K562 (cell line): ENCODE results near the gene DGKA. TPM values are rescaled to one million over a fixed set of nuclear protein-coding genes. Genes with fewer than 3 reads are reported as not detected.
"Not testable (repeated sequence)": the region's sequence is repeated elsewhere in the genome, so short reads cannot be mapped to it uniquely, and the experiment has no call there.

Experiments
- ATAC-seq: fragments of 200-7000 bp; cut with Tn5 transposase; 3 replicates; pipeline ENCODE4 v1.9.1; 2020; ENCODE audit warnings: moderate library complexity
- BruUV-seq: library from RNA; stranded (reverse); fragments of 400-500 nt; replicated peaks from 2 replicates; lab custom pipeline; 2021; lab: Mats Ljungman, UMichigan
- CTCF ChIA-PET: fragments of 300-600 bp; formaldehyde crosslinking; extraction: SDS; loops from one replicate; lab custom pipeline; 2021; ENCODE audit warnings: low intra/inter-chr PET ratio; lab: Yijun Ruan, JAX
- POLR2A ChIA-PET: fragments of 300-600, 350-650 bp; sonication (Branson Sonifier 250); formaldehyde crosslinking; extraction: SDS; loops from one replicate; lab custom pipeline; 2021; ENCODE audit warnings: antibody characterized with exemption, inconsistent platforms; lab: Yijun Ruan, JAX
- DNase-seq, 4 experiments: peaks; one replicate each; pipeline versions ENCODE4 v3.0.0 to v3.0.0-alpha.2; 2011 to 2018; ENCODE audit warnings: low spot score in 3 of 4, mixed read lengths in 3 of 4; ENCODE audit errors: extremely low read depth in 1 of 4
- FAIRE-seq: peaks from 2 replicates; lab custom pipeline; 2011; peaks lifted over from hg19 to GRCh38; lab: Jason Lieb, UNC
- H2AFZ ChIP-seq: 2 replicates; pipeline ENCODE4 v1.6.0; 2011; ENCODE audit warnings: low read depth, low read length, control low read depth, inconsistent platforms
- H3K27ac ChIP-seq: fragments of 200-600 bp; 3 replicates; pipeline ENCODE4 v1.8.0; 2011; ENCODE audit warnings: low read depth, mild to moderate bottlenecking, control low read depth, inconsistent platforms, low read length, moderate library complexity, mixed read lengths; ENCODE audit errors: extremely low read depth
- H3K27me3 ChIP-seq, 2 experiments: fragments of 300-600 bp in 1 of 2; 2 replicates in 1 of 2; 3 replicates in 1 of 2; pipeline versions ENCODE4 v1.6.0 to v1.8.0; 2011; ENCODE audit warnings: inconsistent platforms in 2 of 2, low read length in 2 of 2, mild to moderate bottlenecking in 1 of 2, mixed read lengths in 1 of 2, moderate library complexity in 1 of 2; ENCODE audit not compliant: control insufficient read depth in 2 of 2, insufficient read depth in 2 of 2
- H3K36me3 ChIP-seq: fragments of 300-600 bp; 3 replicates; pipeline ENCODE4 v1.8.0; 2011; ENCODE audit warnings: mild to moderate bottlenecking, low read length, inconsistent platforms; ENCODE audit not compliant: control insufficient read depth, insufficient read depth
- H3K4me1 ChIP-seq, 2 experiments: fragments of 200-600 bp in 1 of 2; replicated peaks in 1 of 2; 2 replicates in 1 of 2; 3 replicates in 1 of 2; pipeline versions ENCODE4 v1.5.1 to v1.8.0; 2011; ENCODE audit warnings: inconsistent platforms in 2 of 2, low read length in 2 of 2, mild to moderate bottlenecking in 1 of 2, mixed read lengths in 1 of 2, moderate library complexity in 1 of 2; ENCODE audit not compliant: control insufficient read depth in 2 of 2, insufficient read depth in 2 of 2
- H3K4me2 ChIP-seq: 2 replicates; pipeline ENCODE4 v1.6.1; 2011; ENCODE audit warnings: low read length, control low read depth, inconsistent platforms, mixed read lengths; ENCODE audit not compliant: insufficient read depth
- H3K4me3 ChIP-seq: fragments of 200-600 bp; sonication (generic), shearing (Covaris generic); 2 replicates; pipeline ENCODE4 v1.5.1; 2016; ENCODE audit warnings: control low read depth, inconsistent platforms
- H3K79me2 ChIP-seq: fragments of 200-600 bp; 3 replicates; pipeline ENCODE4 v1.8.0; 2011; ENCODE audit warnings: low read length, inconsistent platforms; ENCODE audit not compliant: control insufficient read depth, insufficient read depth
- H3K9ac ChIP-seq, 2 experiments: 2 replicates each; pipeline versions ENCODE4 v1.6.0 to v1.6.1; 2011; ENCODE audit warnings: low read depth in 2 of 2, low read length in 2 of 2, control low read depth in 1 of 2, inconsistent platforms in 1 of 2, mild to moderate bottlenecking in 1 of 2, mixed read lengths in 1 of 2; ENCODE audit not compliant: insufficient read depth in 1 of 2
- H3K9me1 ChIP-seq: one replicate; pipeline ENCODE4 v1.6.0; 2011; ENCODE audit warnings: inconsistent platforms, mild to moderate bottlenecking, low read length, moderate library complexity; ENCODE audit not compliant: control insufficient read depth, insufficient read depth
- H3K9me3 ChIP-seq: replicated peaks from 2 replicates; pipeline ENCODE4 v1.5.1; 2011; ENCODE audit warnings: low read depth, low read length, inconsistent platforms; ENCODE audit not compliant: control insufficient read depth, insufficient read depth
- H4K20me1 ChIP-seq: replicated peaks from 2 replicates; pipeline ENCODE4 v1.6.1; 2011; ENCODE audit warnings: low read length, inconsistent platforms, mixed read lengths; ENCODE audit not compliant: control insufficient read depth, insufficient read depth
- CEBPG ChIP-seq, 3 experiments: fragments of 200-800 bp in 1 of 3; sonication (Bioruptor generic) in 1 of 3; sonication (generic) in 1 of 3; formaldehyde crosslinking in 1 of 3; IDR thresholded peaks in 2 of 3; conservative IDR thresholded peaks in 1 of 3; 2 replicates each; pipeline versions ENCODE4 v1.6.1 to v1.8.0; 2016 to 2022; ENCODE audit warnings: missing compliant biosample characterization in 2 of 3, missing genetic modification characterization in 2 of 3, mild to moderate bottlenecking in 1 of 3, missing genetic modification reagents in 1 of 3
- LCOR ChIP-seq: sonication (generic); formaldehyde crosslinking; IDR thresholded peaks from 2 replicates; pipeline ENCODE4 v1.8.0; 2022; ENCODE audit warnings: mild to moderate bottlenecking, missing genetic modification reagents
- WGBS: fragments of 100-300 bp; shearing (Covaris generic); methylation state at CpG from one replicate; pipeline ENCODE4 v1.1.6; 2016; ENCODE audit warnings: low coverage, mixed read lengths; ENCODE audit not compliant: insufficient coverage; ENCODE audit errors: missing lambda C conversion rate; 5-methylcytosine and 5-hydroxymethylcytosine counted together
- in situ Hi-C: fragments of 300-500 bp; cut with MboI; formaldehyde crosslinking; loops from 4 replicates; pipeline ENCODE4 v1.15.0; 2018; ENCODE audit warnings: inconsistent platforms, mixed read lengths
- intact Hi-C: fragments of 100-400 bp; cut with micrococcal nuclease; formaldehyde crosslinking; loops from 2 replicates; pipeline ENCODE4 v1.14.2; 2022
- polyA plus RNA-seq, 8 experiments: library from polyadenylated mRNA; depleted of rRNA in 4 of 8; stranded (reverse) in 5 of 8; unstranded in 3 of 8; fragments of >200 nt; fragmentation: Nextera tagmentation in 2 of 8; fragmentation: Illumina TruSeq in 1 of 8; extraction: Ambion mirVana in 2 of 8; extraction: Trizol in 1 of 8; gene quantifications; 2 replicates each; pipeline versions ENCODE4 v1.2.1 to v1.2.3, GENCODE V29; 2011 to 2014; ENCODE audit warnings: inconsistent platforms in 1 of 8, missing spikeins in 1 of 8
- total RNA-seq, 7 experiments: library from RNA; depleted of rRNA in 6 of 7; stranded (reverse); fragments of >200 nt in 6 of 7; fragmentation: Illumina TruSeq in 2 of 7; extraction: Trizol in 2 of 7; gene quantifications; 2 replicates each; pipeline versions ENCODE4 v1.2.1 to v1.2.3, GENCODE V29; 2011 to 2021; ENCODE audit warnings: low replicate concordance in 1 of 7
- TF ChIP-seq, protein P1 (sequence below), 2 experiments: fragments of 450-650 bp in 1 of 2; sonication (generic) in 1 of 2; formaldehyde crosslinking in 1 of 2; IDR thresholded peaks in 1 of 2; conservative IDR thresholded peaks in 1 of 2; 2 replicates each; pipeline versions ENCODE4 v1.6.1 to v1.8.1; 2016 to 2023; ENCODE audit warnings: mild to moderate bottlenecking in 2 of 2, moderate library complexity in 2 of 2, inconsistent platforms in 1 of 2, missing genetic modification reagents in 1 of 2
- TF ChIP-seq, protein P2 (sequence below): sonication (generic); formaldehyde crosslinking; IDR thresholded peaks from 2 replicates; pipeline ENCODE4 v1.8.1; 2023; ENCODE audit warnings: mild to moderate bottlenecking, missing genetic modification reagents

Gene DGKA
- total and polyA plus RNA-seq, 9 of the 15 experiments (the other 6 are each of a cell fraction or from before 2014, with no cell fraction given): 3.4 to 12.4 (median 6.2) TPM

DNA sequence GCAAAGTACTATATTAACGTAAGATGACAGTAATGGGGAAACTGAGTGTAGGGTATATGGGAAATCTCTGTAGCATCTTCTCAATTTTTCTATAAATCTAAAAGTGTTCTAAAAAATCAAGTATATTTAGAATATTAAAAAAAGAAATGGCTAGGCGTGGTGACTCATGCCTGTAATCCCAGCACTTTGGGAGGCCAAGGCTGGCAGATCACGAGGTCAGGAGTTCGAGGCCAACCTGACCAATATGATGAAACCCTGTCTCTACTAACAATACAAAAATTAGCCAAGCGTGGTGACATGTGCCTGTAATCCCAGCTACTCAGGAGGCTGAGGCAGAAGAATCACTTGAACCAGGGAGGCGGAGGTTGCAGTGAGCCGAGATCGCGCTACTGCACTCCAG, 7.3 kb upstream of the DGKA start:
- H4K20me1 ChIP-seq; CTCF ChIA-PET; in situ Hi-C loops; H3K4me3 ChIP-seq; H3K9me3 ChIP-seq; H2AFZ ChIP-seq; POLR2A ChIA-PET; H3K9ac ChIP-seq; H3K4me1 ChIP-seq; H3K4me2 ChIP-seq; ATAC-seq; H3K9me1 ChIP-seq; intact Hi-C loops; FAIRE-seq; BruUV-seq; H3K27me3 ChIP-seq; H3K27ac ChIP-seq; DNase-seq; TF ChIP-seq CEBPG (tag; conservative IDR thresholded peaks at IDR 0.05 in 1 of 2, IDR thresholded peaks at IDR 0.05 in 1 of 2): not testable (repeated sequence)
- WGBS: 75% methylated on average over 9 of the region's 9 CpGs
- TF ChIP-seq CEBPG (CRISPR knock-in tag; IDR thresholded peaks at IDR 0.05): peak; percentile 16; the same call in 1 of the 2 replicates
- TF ChIP-seq, protein P1, sequence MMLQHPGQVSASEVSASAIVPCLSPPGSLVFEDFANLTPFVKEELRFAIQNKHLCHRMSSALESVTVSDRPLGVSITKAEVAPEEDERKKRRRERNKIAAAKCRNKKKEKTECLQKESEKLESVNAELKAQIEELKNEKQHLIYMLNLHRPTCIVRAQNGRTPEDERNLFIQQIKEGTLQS (IDR thresholded peaks at IDR 0.05): peak; percentile 29; the same call in 1 of the 2 replicates
- TF ChIP-seq, protein P1 (CRISPR knock-in tag; conservative IDR thresholded peaks at IDR 0.05): not testable (repeated sequence)
- TF ChIP-seq LCOR (CRISPR knock-in tag): 0 out of 2 replicates have a peak, but pooled peaks have one; percentile 19
- TF ChIP-seq, protein P2, sequence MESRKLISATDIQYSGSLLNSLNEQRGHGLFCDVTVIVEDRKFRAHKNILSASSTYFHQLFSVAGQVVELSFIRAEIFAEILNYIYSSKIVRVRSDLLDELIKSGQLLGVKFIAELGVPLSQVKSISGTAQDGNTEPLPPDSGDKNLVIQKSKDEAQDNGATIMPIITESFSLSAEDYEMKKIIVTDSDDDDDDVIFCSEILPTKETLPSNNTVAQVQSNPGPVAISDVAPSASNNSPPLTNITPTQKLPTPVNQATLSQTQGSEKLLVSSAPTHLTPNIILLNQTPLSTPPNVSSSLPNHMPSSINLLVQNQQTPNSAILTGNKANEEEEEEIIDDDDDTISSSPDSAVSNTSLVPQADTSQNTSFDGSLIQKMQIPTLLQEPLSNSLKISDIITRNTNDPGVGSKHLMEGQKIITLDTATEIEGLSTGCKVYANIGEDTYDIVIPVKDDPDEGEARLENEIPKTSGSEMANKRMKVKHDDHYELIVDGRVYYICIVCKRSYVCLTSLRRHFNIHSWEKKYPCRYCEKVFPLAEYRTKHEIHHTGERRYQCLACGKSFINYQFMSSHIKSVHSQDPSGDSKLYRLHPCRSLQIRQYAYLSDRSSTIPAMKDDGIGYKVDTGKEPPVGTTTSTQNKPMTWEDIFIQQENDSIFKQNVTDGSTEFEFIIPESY (CRISPR knock-in tag): peak; percentile 42; the same call in 1 of the 2 replicates
- Histone ChIP-seq H3K79me2 (peaks cover 89% of the 10 kb centered on the region), H3K36me3 (peaks cover 47% of the 10 kb centered on the region)
